IMR-90 (cell line): Measurements from ENCODE around the gene GARS1. TPM values are rescaled to one million over a fixed set of nuclear protein-coding genes. Genes with fewer than 3 reads are reported as not detected.

Experiments
- ATAC-seq: fragments of 200-7000 bp; cut with Tn5 transposase; 2 replicates; pipeline ENCODE4 v1.9.1; 2020; ENCODE audit warnings: low read depth, mild to moderate bottlenecking, moderate library complexity
- Bru-seq: library from RNA; stranded (reverse); fragments of 400-500 nt; gene quantifications from one replicate; lab custom pipeline; 2021; lab: Mats Ljungman, UMichigan
- BruChase-seq, 2 experiments: library from RNA; stranded (reverse); fragments of 400-500 nt; gene quantifications; one replicate each; lab custom pipeline; 2021; lab: Mats Ljungman, UMichigan
- BruUV-seq: library from RNA; stranded (reverse); fragments of 400-500 nt; replicated peaks from 2 replicates; lab custom pipeline; 2021; lab: Mats Ljungman, UMichigan
- CTCF ChIA-PET: fragments of 300-600 bp; formaldehyde crosslinking; extraction: SDS; loops from one replicate; lab custom pipeline; 2021; ENCODE audit warnings: antibody characterized with exemption; lab: Yijun Ruan, JAX
- POLR2A ChIA-PET: fragments of 300-600 bp; sonication (Branson Sonifier 250); formaldehyde crosslinking; loops from one replicate; lab custom pipeline; 2022; ENCODE audit warnings: antibody characterized with exemption; ENCODE audit not compliant: unreplicated experiment; lab: Charles Lee
- DNase-seq: peaks from one replicate; pipeline ENCODE4 v3.0.0; 2013
- H2AFZ ChIP-seq: replicated peaks from 2 replicates; pipeline ENCODE3; 2013; ENCODE audit warnings: low read length, mild to moderate bottlenecking; ENCODE audit not compliant: poor library complexity
- H2AK5ac ChIP-seq: 2 replicates; pipeline ENCODE4 v1.6.1; 2013; ENCODE audit warnings: low read depth, low read length, inconsistent platforms
- H2AK9ac ChIP-seq: replicated peaks from 2 replicates; pipeline ENCODE3; 2013; ENCODE audit warnings: mild to moderate bottlenecking, low read depth, low read length, moderate library complexity; ENCODE audit not compliant: poor library complexity
- H2BK120ac ChIP-seq: 2 replicates; pipeline ENCODE4 v1.6.1; 2013; ENCODE audit warnings: low read depth, low read length, inconsistent platforms
- H2BK15ac ChIP-seq: 3 replicates; pipeline ENCODE4 v1.6.1; 2013; ENCODE audit warnings: low read depth, low read length, inconsistent platforms
- H2BK20ac ChIP-seq: 2 replicates; pipeline ENCODE4 v1.6.1; 2013; ENCODE audit warnings: low read depth, mild to moderate bottlenecking, inconsistent platforms, low read length, moderate library complexity
- H2BK5ac ChIP-seq: 2 replicates; pipeline ENCODE4 v1.6.1; 2013; ENCODE audit warnings: mild to moderate bottlenecking, low read depth, low read length, inconsistent platforms; ENCODE audit not compliant: poor library complexity, severe bottlenecking
- H3K14ac ChIP-seq: replicated peaks from 2 replicates; pipeline ENCODE4 v1.6.1; 2013; ENCODE audit warnings: low read depth, low read length, inconsistent platforms
- H3K18ac ChIP-seq: 2 replicates; pipeline ENCODE4 v1.6.1; 2013; ENCODE audit warnings: low read depth, low read length, control low read depth
- H3K23ac ChIP-seq: 2 replicates; pipeline ENCODE4 v1.6.1; 2013; ENCODE audit warnings: low read depth, low read length, inconsistent platforms
- H3K27ac ChIP-seq: 2 replicates; pipeline ENCODE4 v1.5.1; 2013; ENCODE audit warnings: mild to moderate bottlenecking, control low read depth, low read length; ENCODE audit not compliant: insufficient read depth
- H3K27me3 ChIP-seq: 2 replicates; pipeline ENCODE4 v1.6.1; 2013; ENCODE audit warnings: low read length; ENCODE audit not compliant: control insufficient read depth, insufficient read depth
- H3K36me3 ChIP-seq: 2 replicates; pipeline ENCODE4 v1.6.1; 2013; ENCODE audit warnings: low read length, mixed read lengths; ENCODE audit not compliant: control insufficient read depth, insufficient read depth
- H3K4ac ChIP-seq: 2 replicates; pipeline ENCODE4 v1.6.1; 2013; ENCODE audit warnings: low read depth, low read length, inconsistent platforms
- H3K4me1 ChIP-seq: 2 replicates; pipeline ENCODE4 v1.6.1; 2013; ENCODE audit warnings: low read length, mixed read lengths; ENCODE audit not compliant: control insufficient read depth, insufficient read depth
- H3K4me2 ChIP-seq: 2 replicates; pipeline ENCODE4 v1.6.1; 2013; ENCODE audit warnings: low read depth, mild to moderate bottlenecking, control low read depth, low read length, moderate library complexity
- H3K4me3 ChIP-seq: 2 replicates; pipeline ENCODE4 v1.5.1; 2013; ENCODE audit warnings: low read depth, mild to moderate bottlenecking, control low read depth, low read length, moderate library complexity; ENCODE audit not compliant: insufficient read depth
- H3K56ac ChIP-seq: 2 replicates; pipeline ENCODE4 v1.6.1; 2013; ENCODE audit warnings: low read length, inconsistent platforms; ENCODE audit not compliant: insufficient read depth; ENCODE audit errors: extremely low read depth
- H3K79me1 ChIP-seq, 2 experiments: 2 replicates each; pipeline ENCODE4 v1.6.1; 2013; ENCODE audit warnings: low read length in 2 of 2, inconsistent platforms in 1 of 2, low read depth in 1 of 2
- H3K9ac ChIP-seq: 2 replicates; pipeline ENCODE4 v1.6.1; 2013; ENCODE audit warnings: low read depth, low read length, control low read depth
- H3K9me1 ChIP-seq: 2 replicates; pipeline ENCODE4 v1.6.1; 2013; ENCODE audit warnings: low read length, inconsistent platforms; ENCODE audit not compliant: insufficient read depth
- H3K9me3 ChIP-seq: 2 replicates; pipeline ENCODE4 v1.6.1; 2013; ENCODE audit warnings: low read length; ENCODE audit not compliant: control insufficient read depth, insufficient read depth
- H4K20me1 ChIP-seq: 2 replicates; pipeline ENCODE4 v1.6.1; 2013; ENCODE audit warnings: low read length, inconsistent platforms; ENCODE audit not compliant: insufficient read depth
- H4K5ac ChIP-seq: 2 replicates; pipeline ENCODE4 v1.6.1; 2013; ENCODE audit warnings: mild to moderate bottlenecking, low read depth, low read length, control low read depth
- H4K8ac ChIP-seq, 2 experiments: 2 replicates each; pipeline ENCODE4 v1.6.1; 2013; ENCODE audit warnings: low read depth in 2 of 2, low read length in 2 of 2, control low read depth in 1 of 2, inconsistent platforms in 1 of 2
- H4K91ac ChIP-seq: 2 replicates; pipeline ENCODE4 v1.6.1; 2013; ENCODE audit warnings: low read depth, low read length, inconsistent platforms; ENCODE audit not compliant: insufficient read depth
- BHLHE40 ChIP-seq: fragments of 150-350 bp; IDR thresholded peaks from 2 replicates; pipeline ENCODE4 v1.6.1; 2016; ENCODE audit warnings: mild to moderate bottlenecking, low read depth, low read length
- CEBPB ChIP-seq: IDR thresholded peaks from 2 replicates; pipeline ENCODE4 v1.6.1; 2012; ENCODE audit warnings: low read depth, low read length, improper control_type of control experiment
- ELK1 ChIP-seq: fragments of 150-350 bp; IDR thresholded peaks from 2 replicates; pipeline ENCODE4 v1.6.1; 2016; ENCODE audit warnings: low read depth, mild to moderate bottlenecking, low read length, moderate library complexity, borderline replicate concordance
- FOS ChIP-seq: fragments of 150-350 bp; IDR thresholded peaks from 2 replicates; pipeline ENCODE4 v1.6.1; 2016; ENCODE audit warnings: low read depth, low read length
- MXI1 ChIP-seq: IDR thresholded peaks from 2 replicates; pipeline ENCODE4 v1.6.1; 2012; ENCODE audit warnings: low read depth, mild to moderate bottlenecking, low read length, moderate library complexity, borderline replicate concordance
- NFE2L2 ChIP-seq: fragments of 150-350 bp; IDR thresholded peaks from 2 replicates; pipeline ENCODE4 v1.6.1; 2016; ENCODE audit warnings: low read depth, mild to moderate bottlenecking, low read length
- POLR2A ChIP-seq: IDR thresholded peaks from 2 replicates; pipeline ENCODE4 v1.6.1; 2012; ENCODE audit warnings: mild to moderate bottlenecking, low read depth, low read length
- RCOR1 ChIP-seq: IDR thresholded peaks from 2 replicates; pipeline ENCODE4 v1.6.1; 2012; ENCODE audit warnings: mild to moderate bottlenecking, low read length, improper control_type of control experiment; ENCODE audit not compliant: insufficient replicate concordance
- WGBS, 2 experiments: methylation state at CpG; one replicate each; pipeline versions ENCODE4 v1.1.5 to v1.1.7; 2013; ENCODE audit warnings: missing lambda C conversion rate in 2 of 2; ENCODE audit not compliant: insufficient read length in 1 of 2; ENCODE audit errors: extremely low coverage in 2 of 2; 5-methylcytosine and 5-hydroxymethylcytosine counted together
- dilution Hi-C: fragments of 300-500 bp; cut with HindIII; formaldehyde crosslinking; loops from one replicate; pipeline ENCODE4 v1.14.3; 2018; ENCODE audit warnings: low sequenced_read_pairs; ENCODE audit not compliant: unreplicated experiment
- in situ Hi-C: fragments of 300-500 bp; cut with MboI; formaldehyde crosslinking; loops from 3 replicates; pipeline ENCODE4 v1.14.3; 2019; ENCODE audit warnings: low sequenced_read_pairs, inconsistent platforms, mixed read lengths
- intact Hi-C: fragments of 100-400 bp; cut with micrococcal nuclease; formaldehyde crosslinking; loops from 2 replicates; pipeline ENCODE4 v1.10.0; 2022
- long read RNA-seq: library from polyadenylated mRNA; unstranded; transcript quantifications from one replicate; pipeline ENCODE4 v2.0.0, GENCODE V29; 2021; ENCODE audit not compliant: unreplicated experiment
- polyA plus RNA-seq, 3 experiments: library from polyadenylated mRNA; depleted of rRNA; stranded (reverse); fragments of >200 nt; gene quantifications; 2 replicates each; pipeline ENCODE4 v1.2.3, GENCODE V29; 2012; ENCODE audit warnings: low replicate concordance in 1 of 3
- total RNA-seq: library from RNA; depleted of rRNA; stranded (reverse); fragments of >200 nt; gene quantifications from 2 replicates; pipeline ENCODE4 v1.2.3, GENCODE V29; 2012; rRNA removed
- TF ChIP-seq, protein P1 (sequence below): fragments of 150-350 bp; IDR thresholded peaks from 2 replicates; pipeline ENCODE4 v1.6.1; 2017; ENCODE audit warnings: mild to moderate bottlenecking, antibody characterized with exemption, low read length, low read depth

Gene GARS1, protein sequence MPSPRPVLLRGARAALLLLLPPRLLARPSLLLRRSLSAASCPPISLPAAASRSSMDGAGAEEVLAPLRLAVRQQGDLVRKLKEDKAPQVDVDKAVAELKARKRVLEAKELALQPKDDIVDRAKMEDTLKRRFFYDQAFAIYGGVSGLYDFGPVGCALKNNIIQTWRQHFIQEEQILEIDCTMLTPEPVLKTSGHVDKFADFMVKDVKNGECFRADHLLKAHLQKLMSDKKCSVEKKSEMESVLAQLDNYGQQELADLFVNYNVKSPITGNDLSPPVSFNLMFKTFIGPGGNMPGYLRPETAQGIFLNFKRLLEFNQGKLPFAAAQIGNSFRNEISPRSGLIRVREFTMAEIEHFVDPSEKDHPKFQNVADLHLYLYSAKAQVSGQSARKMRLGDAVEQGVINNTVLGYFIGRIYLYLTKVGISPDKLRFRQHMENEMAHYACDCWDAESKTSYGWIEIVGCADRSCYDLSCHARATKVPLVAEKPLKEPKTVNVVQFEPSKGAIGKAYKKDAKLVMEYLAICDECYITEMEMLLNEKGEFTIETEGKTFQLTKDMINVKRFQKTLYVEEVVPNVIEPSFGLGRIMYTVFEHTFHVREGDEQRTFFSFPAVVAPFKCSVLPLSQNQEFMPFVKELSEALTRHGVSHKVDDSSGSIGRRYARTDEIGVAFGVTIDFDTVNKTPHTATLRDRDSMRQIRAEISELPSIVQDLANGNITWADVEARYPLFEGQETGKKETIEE
- 105 and 209 TPM in 2 replicates for total RNA-seq
- 494 and 551 TPM in 2 replicates for polyA plus RNA-seq (2012; rRNA removed)
- polyA plus RNA-seq (2012; cell fraction: cytosol; rRNA removed): 298 and 1,288 TPM in 2 replicates
- polyA plus RNA-seq (2012; cell fraction: nucleus; rRNA removed; ENCODE audit: low replicate concordance): 125 and 513 TPM in 2 replicates
- percentile 98 among the genes with signal in this experiment for Bru-seq, nascent RNA
- BruChase-seq, experiment 1, labeled RNA remaining after a 6-hour chase: percentile 95 among the genes with signal in this experiment
- percentile 90 among the genes with signal in this experiment for BruChase-seq, experiment 2, labeled RNA remaining after a 2-hour chase
- long read RNA-seq, transcript GARS-201 (17 exons, 2,634 nt): major isoform, 554 of 634 reads
- long read RNA-seq, partial matches to known transcripts: 43 of 634 reads
- long read RNA-seq, other reads (novel, unspliced or antisense): 34 of 634 reads

GRCh38 chr7:30594540-30595435 lies at the start of gene GARS1:
Gene GARS1 (plus strand): TSS chr7:30594878. CDS start chr7:30594922, 44 bp downstream.
- Histone ChIP-seq H3K4me2 (peak within 1 kb of the TSS; percentile 98), H3K27me3 (no peaks in the 10 kb centered on the region), H2BK20ac (0 out of 2 replicates have a peak within 1 kb of the TSS, but pooled peaks have one; percentile 25), H3K27ac (peak within 1 kb of the TSS; percentile 90), H3K9me3 (no peaks in the 10 kb centered on the region), H2AK9ac (peak within 1 kb of the TSS; percentile 98), H3K14ac (peak within 1 kb of the TSS; percentile 99), H2BK15ac (peak within 1 kb of the TSS; percentile 10; the same call in 1 of the 3 replicates), H4K91ac (peak within 1 kb of the TSS; percentile 92), H4K5ac (peak within 1 kb of the TSS; percentile 96), H3K4ac (peak within 1 kb of the TSS; percentile 95), H2AK5ac (peak within 1 kb of the TSS; percentile 88), H3K4me1 (peaks cover 5% of the 10 kb centered on the region), H4K20me1 (peaks cover 19% of the 10 kb centered on the region; the same call in 1 of the 2 replicates), H3K79me1 (peaks cover 10 to 25% of the 10 kb centered on the region in 2 experiments), H3K9me1 (no peaks in the 10 kb centered on the region; the same call in 1 of the 2 replicates), H3K9ac (peak within 1 kb of the TSS; percentile 100), H2AFZ (peak within 1 kb of the TSS; percentile 91), H3K56ac (peak within 1 kb of the TSS; percentile 97), H2BK120ac (peak within 1 kb of the TSS; percentile 69), H3K36me3 (0 out of 2 replicates have a peak, but pooled peaks cover 4% of the 10 kb centered on the region), H4K8ac (peak within 1 kb of the TSS; percentile 93 to 97), H2BK5ac (peak within 1 kb of the TSS; percentile 83), H3K4me3 (peak within 1 kb of the TSS; percentile 72), H3K18ac (peak within 1 kb of the TSS; percentile 86), H3K23ac (peak within 1 kb of the TSS; percentile 98)
- CTCF ChIA-PET: no interaction called here
- no TSS peak for BruUV-seq
- peak; percentile 92 for DNase-seq
- in situ Hi-C loops: no loop called here
- 1% methylated on average over 66 of the region's 84 CpGs; no CpG with 5 or more reads in 1 of the 2 experiments for WGBS, 2 experiments
- POLR2A ChIA-PET: no interaction called here
- TF ChIP-seq POLR2A (peak; percentile 94), RCOR1 (no peak), BHLHE40 (peak; percentile 93), MXI1 (peak; percentile 59; the same call in 1 of the 2 replicates), ELK1 (0 out of 2 replicates have a peak, but pooled peaks have one; percentile 33), CEBPB (peak; percentile 98), FOS (no peak), NFE2L2 (no peak)
- TF ChIP-seq, protein P1, sequence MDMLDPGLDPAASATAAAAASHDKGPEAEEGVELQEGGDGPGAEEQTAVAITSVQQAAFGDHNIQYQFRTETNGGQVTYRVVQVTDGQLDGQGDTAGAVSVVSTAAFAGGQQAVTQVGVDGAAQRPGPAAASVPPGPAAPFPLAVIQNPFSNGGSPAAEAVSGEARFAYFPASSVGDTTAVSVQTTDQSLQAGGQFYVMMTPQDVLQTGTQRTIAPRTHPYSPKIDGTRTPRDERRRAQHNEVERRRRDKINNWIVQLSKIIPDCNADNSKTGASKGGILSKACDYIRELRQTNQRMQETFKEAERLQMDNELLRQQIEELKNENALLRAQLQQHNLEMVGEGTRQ: peak; percentile 77
- intact Hi-C loops: loop anchor here (5.0 kb wide), 1 partner anchor 38 kb away; no protein-coding TSS in a partner anchor
- peak; percentile 89 for ATAC-seq
- dilution Hi-C loops: no loop called here
